Measurements from ENCODE around the gene DES. TPM values are rescaled to one million over a fixed set of nuclear protein-coding genes. Genes with fewer than 3 reads are reported as not detected.
A peak's percentile ranks its signal among the peaks of the same experiment; 100 is the strongest.

DES gene
- total RNA-seq, 1 experiment from 2014 or later, result not detected

GRCh38 chr2:219474285-219475060 is 56.3 kb downstream of the DES start:
- CTCF ChIA-PET, result interaction anchor here (0.6 to 0.7 kb wide), 2 partner anchors 47 to 55 kb away, joined by 3 read pairs; no protein-coding TSS in a partner anchor
- intact Hi-C loops (cut with micrococcal nuclease; ENCODE audit: unreplicated experiment), result loop anchor here (5.0 kb wide), 1 partner anchor 48 kb away; no protein-coding TSS in a partner anchor
- no TSS peak for BruUV-seq (replicated peaks)

DNA sequence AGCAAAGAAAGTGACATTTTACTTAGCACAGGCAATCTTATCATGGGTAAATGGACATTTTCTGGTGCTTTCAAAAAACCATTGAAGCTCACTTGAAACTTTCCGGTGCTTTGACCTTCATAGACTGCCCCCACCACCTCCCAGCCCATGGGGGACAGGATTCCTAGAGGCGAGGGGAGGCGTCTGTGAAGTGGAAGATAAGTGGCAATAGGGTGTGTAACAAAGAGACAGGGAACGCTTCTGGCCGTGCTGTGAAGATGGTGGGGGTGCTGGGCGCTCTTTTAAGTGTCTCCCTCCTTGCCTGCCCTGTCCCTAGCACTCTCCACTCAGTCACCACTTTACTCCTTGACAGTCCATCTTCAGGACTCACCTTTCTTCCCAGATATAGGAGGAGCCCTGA is 57.1 kb downstream of the DES start:
- Mint-ChIP-seq H3K36me3 (ENCODE audit: insufficient read depth, unreplicated experiment) (no peaks in the 10 kb centered on the region), H3K9me3 (ENCODE audit: low read depth, unreplicated experiment) (no peaks in the 10 kb centered on the region), H3K4me1 (ENCODE audit: low read depth, unreplicated experiment) (peaks cover 24% of the 10 kb centered on the region), H3K27ac (ENCODE audit: unreplicated experiment) (no peak overlapping the region), H3K4me3 (ENCODE audit: low read depth, unreplicated experiment) (no peak overlapping the region), H3K27me3 (ENCODE audit: unreplicated experiment) (no peaks in the 10 kb centered on the region)
- CTCF ChIA-PET, result interaction anchor here (0.6 to 2.3 kb wide), 4 partner anchors 23 to 55 kb away, joined by 3 to 9 read pairs (median 4); partner anchors contain the start of gene GMPPA
- TF ChIP-seq, protein P1, sequence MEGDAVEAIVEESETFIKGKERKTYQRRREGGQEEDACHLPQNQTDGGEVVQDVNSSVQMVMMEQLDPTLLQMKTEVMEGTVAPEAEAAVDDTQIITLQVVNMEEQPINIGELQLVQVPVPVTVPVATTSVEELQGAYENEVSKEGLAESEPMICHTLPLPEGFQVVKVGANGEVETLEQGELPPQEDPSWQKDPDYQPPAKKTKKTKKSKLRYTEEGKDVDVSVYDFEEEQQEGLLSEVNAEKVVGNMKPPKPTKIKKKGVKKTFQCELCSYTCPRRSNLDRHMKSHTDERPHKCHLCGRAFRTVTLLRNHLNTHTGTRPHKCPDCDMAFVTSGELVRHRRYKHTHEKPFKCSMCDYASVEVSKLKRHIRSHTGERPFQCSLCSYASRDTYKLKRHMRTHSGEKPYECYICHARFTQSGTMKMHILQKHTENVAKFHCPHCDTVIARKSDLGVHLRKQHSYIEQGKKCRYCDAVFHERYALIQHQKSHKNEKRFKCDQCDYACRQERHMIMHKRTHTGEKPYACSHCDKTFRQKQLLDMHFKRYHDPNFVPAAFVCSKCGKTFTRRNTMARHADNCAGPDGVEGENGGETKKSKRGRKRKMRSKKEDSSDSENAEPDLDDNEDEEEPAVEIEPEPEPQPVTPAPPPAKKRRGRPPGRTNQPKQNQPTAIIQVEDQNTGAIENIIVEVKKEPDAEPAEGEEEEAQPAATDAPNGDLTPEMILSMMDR (IDR thresholded peaks at IDR 0.05; ENCODE audit: unreplicated experiment), result no peak
- BruUV-seq (replicated peaks), result no TSS peak
- intact Hi-C loops (cut with micrococcal nuclease; ENCODE audit: unreplicated experiment), result loop anchor here (5.0 kb wide), 1 partner anchor 47 kb away; no protein-coding TSS in a partner anchor
- DNase-seq, result no peak

More at GRCh38 chr2:219474285-219475060, 56.3 kb downstream of the DES start:
- Mint-ChIP-seq H3K27me3 (ENCODE audit: unreplicated experiment) (no peaks in the 10 kb centered on the region), H3K36me3 (ENCODE audit: insufficient read depth, unreplicated experiment) (no peaks in the 10 kb centered on the region), H3K4me1 (ENCODE audit: low read depth, unreplicated experiment) (peaks cover 21% of the 10 kb centered on the region), H3K4me3 (ENCODE audit: low read depth, unreplicated experiment) (no peak overlapping the region), H3K27ac (ENCODE audit: unreplicated experiment) (no peak overlapping the region), H3K9me3 (ENCODE audit: low read depth, unreplicated experiment) (no peaks in the 10 kb centered on the region)
- TF ChIP-seq, protein P1 (IDR thresholded peaks at IDR 0.05; ENCODE audit: unreplicated experiment), result no peak
- no peak for DNase-seq

- no TSS peak for BruUV-seq (replicated peaks)
- H3K36me3 Mint-ChIP-seq (ENCODE audit: insufficient read depth, unreplicated experiment), result no peaks in the 10 kb centered on the region
- DNase-seq, result peak; percentile 89
- no peak overlapping the region for H3K27ac Mint-ChIP-seq (ENCODE audit: unreplicated experiment)
- H3K9me3 Mint-ChIP-seq (ENCODE audit: low read depth, unreplicated experiment), result no peaks in the 10 kb centered on the region
- intact Hi-C loops (cut with micrococcal nuclease; ENCODE audit: unreplicated experiment), result loop anchor here (5.0 kb wide), 1 partner anchor 46 kb away; no protein-coding TSS in a partner anchor
- CTCF ChIA-PET, result interaction anchor here (0.6 to 2.3 kb wide), 8 partner anchors 19 to 54 kb away, joined by 3 to 9 read pairs (median 4); partner anchors contain the start of gene GMPPA
- peak overlapping the region; percentile 39 for H3K4me3 Mint-ChIP-seq (ENCODE audit: low read depth, unreplicated experiment)
- H3K27me3 Mint-ChIP-seq (ENCODE audit: unreplicated experiment), result peaks cover 5% of the 10 kb centered on the region
- TF ChIP-seq, protein P1 (IDR thresholded peaks at IDR 0.05; ENCODE audit: unreplicated experiment), result peak; percentile 87
- peaks cover 24% of the 10 kb centered on the region for H3K4me1 Mint-ChIP-seq (ENCODE audit: low read depth, unreplicated experiment)
Observed at GRCh38 chr2:219475697-219476651, 57.8 kb downstream of the DES start.

Other genes with a start within 250 kb of the DES start
- gene SLC23A3, start 248.3 kb upstream of the DES start, total RNA-seq (2022), result 4.4 and 6.0 TPM in 2 replicates
- gene CNPPD1, start 241.5 kb upstream of the DES start, total RNA-seq (2022), result 40.6 and 42.9 TPM in 2 replicates
- gene RETREG2, start 240.1 kb upstream of the DES start, total RNA-seq (2022), result 67.9 and 69.7 TPM in 2 replicates
- 25.7 and 30.0 TPM in 2 replicates for gene ZFAND2B, start 211.6 kb upstream of the DES start, total RNA-seq (2022)
- gene ABCB6, start 199.4 kb upstream of the DES start, total RNA-seq (2022), result 11.7 and 12.1 TPM in 2 replicates
- 36.6 and 42.4 TPM in 2 replicates for gene ATG9A, start 188.7 kb upstream of the DES start, total RNA-seq (2022)
- 44.1 and 56.6 TPM in 2 replicates for gene ANKZF1, start 188.6 kb upstream of the DES start, total RNA-seq (2022)
- gene GLB1L, start 172.9 kb upstream of the DES start, total RNA-seq (2022), result 7.6 and 12.1 TPM in 2 replicates
- 26.7 and 27.0 TPM in 2 replicates for gene STK16, start 172.9 kb upstream of the DES start, total RNA-seq (2022)
- gene TUBA4B, start 165.1 kb upstream of the DES start, total RNA-seq (2022), result not detected in 2 replicates
- 68.8 and 97.9 TPM in 2 replicates for gene TUBA4A, start 164.5 kb upstream of the DES start, total RNA-seq (2022)
- gene DNAJB2, start 139.0 kb upstream of the DES start, total RNA-seq (2022), result 55.1 and 68.2 TPM in 2 replicates
- not detected in 2 replicates for gene PTPRN, start 109.0 kb upstream of the DES start, total RNA-seq (2022)
- gene RESP18, start 85.6 kb upstream of the DES start, total RNA-seq (2022), result not detected in 2 replicates
- 70.3 and 75.1 TPM in 2 replicates for gene DNPEP, start 30.5 kb upstream of the DES start, total RNA-seq (2022)
- 13.4 and 16.7 TPM in 2 replicates for gene SPEG, start 16.5 kb downstream of the DES start, total RNA-seq (2022)
- 53.0 and 59.4 TPM in 2 replicates for gene GMPPA, start 80.5 kb downstream of the DES start, total RNA-seq (2022)
- gene ASIC4, start 96.1 kb downstream of the DES start, total RNA-seq (2022), result 0.17 TPM in 1 of 2 replicates, not detected in the other
- gene CHPF, start 125.4 kb downstream of the DES start, total RNA-seq (2022), result 139 and 141 TPM in 2 replicates
- 5.2 and 5.9 TPM in 2 replicates for gene TMEM198, start 125.7 kb downstream of the DES start, total RNA-seq (2022)
- 65.9 and 76.5 TPM in 2 replicates for gene OBSL1, start 153.2 kb downstream of the DES start, total RNA-seq (2022)
- gene INHA, start 153.9 kb downstream of the DES start, total RNA-seq (2022), result 0.80 and 0.83 TPM in 2 replicates
- 29.3 and 32.5 TPM in 2 replicates for gene STK11IP, start 179.5 kb downstream of the DES start, total RNA-seq (2022)
- 14.9 and 20.2 TPM in 2 replicates for gene SLC4A3, start 209.3 kb downstream of the DES start, total RNA-seq (2022)